IMR-90 (cell line): Measurements from ENCODE around the gene CMTM1. TPM values are rescaled to one million over a fixed set of nuclear protein-coding genes. Genes with fewer than 3 reads are reported as not detected.

Source experiments
- ELK1 ChIP-seq: fragments of 150-350 bp; IDR thresholded peaks from 2 replicates; pipeline ENCODE4 v1.6.1; 2016; ENCODE audit warnings: low read depth, mild to moderate bottlenecking, low read length, moderate library complexity, borderline replicate concordance
- MAZ ChIP-seq: IDR thresholded peaks from 2 replicates; pipeline ENCODE4 v1.6.1; 2012; ENCODE audit warnings: low read depth, mild to moderate bottlenecking, low read length, improper control_type of control experiment, moderate library complexity, borderline replicate concordance
- NFE2L2 ChIP-seq: fragments of 150-350 bp; IDR thresholded peaks from 2 replicates; pipeline ENCODE4 v1.6.1; 2016; ENCODE audit warnings: low read depth, mild to moderate bottlenecking, low read length
- RCOR1 ChIP-seq: IDR thresholded peaks from 2 replicates; pipeline ENCODE4 v1.6.1; 2012; ENCODE audit warnings: mild to moderate bottlenecking, low read length, improper control_type of control experiment; ENCODE audit not compliant: insufficient replicate concordance
- polyA plus RNA-seq, 3 experiments: library from polyadenylated mRNA; depleted of rRNA; stranded (reverse); fragments of >200 nt; gene quantifications; 2 replicates each; pipeline ENCODE4 v1.2.3, GENCODE V29; 2012; ENCODE audit warnings: low replicate concordance in 1 of 3
- total RNA-seq: library from RNA; depleted of rRNA; stranded (reverse); fragments of >200 nt; gene quantifications from 2 replicates; pipeline ENCODE4 v1.2.3, GENCODE V29; 2012

CMTM1 gene
- total and polyA plus RNA-seq, 2 of the 4 experiments (the other 2 are of a cell fraction), result 0.54 to 2.1 TPM

DNA sequence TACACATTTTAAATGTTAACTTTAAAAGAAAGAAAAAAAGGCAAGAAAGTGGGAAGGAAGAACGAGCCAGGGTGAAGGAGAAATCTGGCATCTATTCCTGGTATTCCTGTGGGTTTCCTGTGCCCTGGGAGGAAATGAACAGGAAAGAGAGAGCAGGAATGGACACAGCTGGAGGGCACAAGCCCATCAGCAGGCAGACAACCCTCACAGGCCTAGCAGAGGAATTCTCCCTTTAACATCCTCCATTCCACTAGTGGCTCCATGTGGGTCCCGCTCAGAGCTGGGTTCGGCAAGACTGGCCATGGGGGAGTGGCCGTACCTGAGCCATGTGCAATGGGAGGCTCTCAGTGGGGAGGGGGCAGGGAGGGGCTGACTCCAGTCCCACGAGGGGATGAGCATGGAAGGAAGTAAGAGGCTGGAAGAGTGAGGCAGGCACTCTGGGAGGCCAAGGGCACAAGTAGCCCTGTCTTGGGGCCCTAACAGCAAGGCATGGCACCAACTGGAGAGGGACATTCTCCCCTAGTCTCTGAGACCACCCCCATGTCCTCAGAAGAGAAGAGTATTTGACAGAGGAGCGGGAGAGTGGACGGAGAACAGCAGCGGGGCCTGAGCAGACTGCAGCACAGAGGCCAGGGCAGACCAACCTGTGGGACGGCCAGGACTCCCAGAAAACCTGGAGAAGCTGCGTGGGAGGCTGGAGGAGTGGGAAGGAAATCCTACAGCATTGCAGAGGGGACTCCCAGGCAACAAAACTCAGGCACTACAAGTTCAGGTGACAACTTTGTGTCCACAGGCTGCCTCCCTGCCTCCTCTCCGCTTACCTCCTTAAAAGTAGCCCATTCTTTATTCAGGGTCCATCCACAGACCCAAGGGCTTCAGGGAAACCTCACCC, 46.5 kb upstream of the CMTM1 start (continued):
- TF ChIP-seq MAZ (no peak), RCOR1 (no peak), NFE2L2 (no peak), ELK1 (no peak)
